ENCODE results near the gene SPSB3.

The SPSB3 gene

DNA sequence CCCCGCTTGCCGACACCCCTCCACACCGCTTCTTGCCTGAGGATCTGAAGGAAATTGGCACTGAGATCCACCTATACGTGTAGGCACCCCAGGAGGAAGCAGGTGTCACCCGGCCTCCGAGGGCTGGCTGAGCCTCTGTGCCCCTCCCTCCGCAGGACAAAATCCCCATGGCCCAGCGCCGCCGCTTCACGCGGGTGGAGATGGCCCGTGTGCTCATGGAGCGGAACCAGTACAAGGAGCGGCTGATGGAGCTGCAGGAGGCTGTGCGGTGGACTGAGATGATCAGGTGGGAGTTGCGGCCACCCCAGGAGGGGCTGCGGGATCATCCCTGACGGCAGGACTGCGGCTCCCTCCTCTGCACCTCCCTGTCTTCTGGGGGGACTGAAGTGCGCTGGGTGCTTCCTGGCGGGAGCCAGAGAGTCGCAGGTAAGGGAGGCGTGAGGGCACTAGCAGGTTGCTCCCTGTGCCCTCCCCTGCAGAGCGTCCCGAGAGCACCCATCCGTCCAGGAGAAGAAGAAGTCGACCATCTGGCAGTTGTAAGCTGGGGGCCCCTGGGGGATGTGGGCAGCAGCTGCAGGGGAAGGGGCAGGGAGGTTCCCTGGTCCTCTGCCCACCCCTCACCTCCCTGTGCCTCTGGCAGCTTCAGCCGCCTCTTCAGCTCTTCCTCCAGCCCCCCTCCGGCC, 20.0 kb downstream of the SPSB3 start:
- DNase-seq = no peak

DNA sequence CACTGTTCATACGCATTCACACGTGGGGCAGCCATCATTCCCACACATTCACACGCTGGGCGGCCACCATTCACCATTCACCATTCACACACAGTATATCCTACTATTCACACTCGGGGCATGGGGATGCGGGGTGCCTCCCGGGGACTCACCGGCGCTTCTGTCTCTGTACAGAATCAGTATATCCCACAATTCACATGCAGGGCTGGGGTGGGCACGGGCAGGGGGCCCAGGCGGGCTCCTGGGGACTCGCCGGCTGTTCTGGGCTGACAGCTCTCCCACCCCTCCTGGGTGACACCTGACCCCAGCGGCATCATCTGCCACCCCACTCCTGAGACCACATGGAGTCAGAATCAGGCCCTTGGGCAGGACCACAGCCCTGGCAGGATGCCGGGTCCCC, 20.6 kb downstream of the SPSB3 start:
- DNase-seq = no peak

DNA sequence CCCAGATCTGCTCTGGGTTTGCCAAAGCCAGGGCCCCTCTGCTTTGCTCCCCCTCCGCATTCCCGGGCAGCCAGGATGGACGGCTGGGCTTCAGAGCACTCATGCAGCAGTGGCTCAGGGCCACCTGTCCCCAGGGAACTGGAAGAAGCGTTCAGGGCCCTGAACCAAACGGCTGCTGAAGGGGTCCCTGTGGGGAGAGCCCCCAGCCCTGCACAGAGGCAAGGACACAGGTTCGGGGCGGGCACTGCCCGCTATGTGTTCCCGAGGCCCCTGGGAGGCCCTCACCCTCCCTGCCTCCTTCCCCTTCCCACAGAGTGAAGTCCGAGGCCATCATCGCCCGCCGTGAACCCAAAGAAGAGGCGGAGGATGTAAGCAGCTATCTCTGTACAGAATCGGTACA, 21.5 kb downstream of the SPSB3 start:
- no peak for DNase-seq

DNA sequence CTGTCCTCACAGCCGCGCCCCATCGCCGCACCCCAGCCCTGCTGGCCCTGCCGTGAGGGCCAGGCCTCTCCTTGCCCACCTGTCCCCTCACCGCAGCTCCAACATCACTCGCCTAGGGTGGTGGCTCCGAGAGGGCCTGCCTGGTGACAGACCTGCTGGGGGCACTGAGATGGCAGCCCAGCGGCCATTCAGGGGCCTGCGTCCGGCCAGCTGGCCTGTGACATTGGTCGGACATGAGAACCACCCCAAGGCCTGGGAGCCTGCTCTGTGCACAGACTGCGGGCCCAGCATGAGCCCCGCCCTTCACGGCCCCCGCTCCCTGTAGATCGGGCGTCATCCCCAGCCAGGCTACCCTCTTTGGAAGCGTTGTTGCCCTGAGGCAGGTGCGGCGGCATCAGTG, 22.9 kb downstream of the SPSB3 start:
- DNase-seq = no peak

DNA sequence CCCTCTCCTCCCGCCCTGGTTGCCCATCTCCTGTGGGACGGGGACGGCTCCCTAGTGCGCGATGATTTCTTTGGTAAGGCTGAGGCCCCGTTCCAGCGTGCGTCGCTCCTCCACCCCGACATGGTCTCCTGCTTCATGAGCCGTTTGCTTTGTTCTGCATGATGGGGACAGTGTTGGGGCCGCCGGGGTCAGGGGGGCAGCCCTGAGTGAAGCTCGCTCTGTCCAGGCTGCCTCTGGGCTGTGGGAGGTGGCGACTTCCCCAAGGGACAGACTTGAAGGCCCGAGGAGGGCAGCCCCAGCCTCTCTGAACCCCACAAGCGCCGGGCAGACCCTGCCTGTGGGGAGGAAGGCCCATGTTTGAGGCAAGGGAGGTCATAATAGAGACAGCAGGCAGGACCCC, 23.4 kb downstream of the SPSB3 start:
- DNase-seq = no peak

DNA sequence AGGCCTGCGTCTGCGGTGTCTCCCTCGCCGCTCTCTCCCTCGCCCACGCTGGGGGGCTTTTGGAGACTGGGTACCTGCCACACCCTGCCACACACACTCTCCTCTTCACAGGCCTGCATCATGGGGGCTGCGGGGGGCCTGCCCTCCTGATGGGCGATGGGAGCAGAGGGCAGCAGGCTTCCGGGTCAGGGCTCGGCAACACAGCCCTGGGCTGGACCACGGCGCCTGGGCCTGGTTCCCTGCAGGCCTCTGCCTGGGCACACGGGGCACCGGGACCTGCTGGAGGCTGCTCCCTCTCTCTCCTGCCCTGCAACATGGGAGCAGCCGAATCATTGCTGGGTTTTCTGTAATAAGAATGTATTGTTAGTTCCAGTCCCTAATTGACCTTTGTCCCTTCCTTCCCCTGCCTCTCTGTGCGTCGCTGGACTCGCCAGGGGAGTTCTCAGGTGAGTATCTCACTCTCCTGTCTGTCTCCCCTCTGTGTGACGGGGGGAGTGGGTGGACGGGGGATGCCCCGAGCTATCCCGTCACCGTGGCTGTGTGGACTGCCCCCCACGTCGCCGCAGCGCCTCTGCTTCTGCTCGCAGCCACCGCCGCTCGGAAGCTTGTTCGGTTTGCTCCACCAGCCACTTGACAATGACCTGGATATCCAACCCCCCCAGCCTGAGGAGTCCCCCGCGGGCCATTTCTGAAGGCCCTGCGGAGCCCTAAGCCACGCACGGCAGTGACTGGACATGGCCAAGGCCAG, 24.5 kb downstream of the SPSB3 start:
- no peak for DNase-seq

DNA sequence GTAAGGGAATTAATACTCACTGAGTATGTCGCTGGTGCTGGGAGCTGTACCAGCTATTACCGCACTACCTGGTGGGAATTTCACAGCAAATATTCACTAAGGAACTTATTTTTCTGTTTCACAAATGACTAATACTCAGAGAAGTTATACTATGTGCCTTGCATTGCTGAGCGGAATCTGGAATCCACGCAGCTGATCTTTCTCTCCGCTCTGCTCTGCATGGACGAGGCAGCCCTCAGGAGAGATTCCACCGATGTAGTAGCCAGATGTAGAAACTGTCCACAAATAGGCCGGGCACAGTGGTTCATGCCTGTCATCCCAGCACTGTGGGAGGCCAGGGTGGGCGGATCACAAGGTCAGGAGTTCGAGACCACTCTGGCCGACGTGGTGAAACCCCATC, 28.2 kb downstream of the SPSB3 start:
- no peak for DNase-seq

DNA sequence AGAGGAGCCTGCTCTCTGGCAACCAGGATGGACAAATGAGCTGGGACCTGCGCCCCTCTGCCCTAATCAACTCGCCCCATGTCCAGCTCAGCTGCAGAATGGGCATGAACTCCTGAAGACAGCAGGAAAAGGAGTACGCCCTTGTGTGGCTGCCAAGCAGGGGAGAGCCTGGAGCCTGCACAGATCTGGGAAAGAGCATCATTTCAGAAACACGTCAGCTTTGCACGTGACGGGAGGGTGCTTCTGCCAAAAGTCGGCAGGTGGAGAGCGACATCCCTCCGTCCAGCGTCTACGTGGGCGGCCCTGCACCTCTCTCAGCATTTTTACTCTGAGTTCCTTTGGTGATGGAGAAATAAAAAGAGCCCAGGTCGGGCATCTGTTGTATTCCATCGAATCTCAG, 29.5 kb downstream of the SPSB3 start:
- no peak for DNase-seq

DNA sequence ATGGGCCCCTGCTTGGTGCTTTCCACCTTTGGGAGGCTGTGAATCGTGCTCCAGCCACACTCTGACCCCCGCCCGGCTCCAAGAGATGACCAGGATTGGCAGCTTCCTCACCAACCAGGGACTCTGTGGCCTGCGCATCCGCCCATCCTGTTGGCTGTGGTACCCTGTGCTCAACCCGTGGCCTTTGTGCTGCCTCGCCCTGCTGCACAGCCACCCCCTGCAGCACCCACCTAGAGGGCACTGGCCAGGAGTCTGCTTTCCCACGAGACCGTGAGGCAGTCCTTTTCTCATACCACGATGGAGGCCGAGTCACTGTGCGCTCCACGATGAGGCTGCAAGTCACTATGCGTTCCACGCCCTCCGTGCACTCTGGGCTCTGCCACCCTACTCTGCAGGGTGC, 30.4 kb downstream of the SPSB3 start:
- no peak for DNase-seq

DNA sequence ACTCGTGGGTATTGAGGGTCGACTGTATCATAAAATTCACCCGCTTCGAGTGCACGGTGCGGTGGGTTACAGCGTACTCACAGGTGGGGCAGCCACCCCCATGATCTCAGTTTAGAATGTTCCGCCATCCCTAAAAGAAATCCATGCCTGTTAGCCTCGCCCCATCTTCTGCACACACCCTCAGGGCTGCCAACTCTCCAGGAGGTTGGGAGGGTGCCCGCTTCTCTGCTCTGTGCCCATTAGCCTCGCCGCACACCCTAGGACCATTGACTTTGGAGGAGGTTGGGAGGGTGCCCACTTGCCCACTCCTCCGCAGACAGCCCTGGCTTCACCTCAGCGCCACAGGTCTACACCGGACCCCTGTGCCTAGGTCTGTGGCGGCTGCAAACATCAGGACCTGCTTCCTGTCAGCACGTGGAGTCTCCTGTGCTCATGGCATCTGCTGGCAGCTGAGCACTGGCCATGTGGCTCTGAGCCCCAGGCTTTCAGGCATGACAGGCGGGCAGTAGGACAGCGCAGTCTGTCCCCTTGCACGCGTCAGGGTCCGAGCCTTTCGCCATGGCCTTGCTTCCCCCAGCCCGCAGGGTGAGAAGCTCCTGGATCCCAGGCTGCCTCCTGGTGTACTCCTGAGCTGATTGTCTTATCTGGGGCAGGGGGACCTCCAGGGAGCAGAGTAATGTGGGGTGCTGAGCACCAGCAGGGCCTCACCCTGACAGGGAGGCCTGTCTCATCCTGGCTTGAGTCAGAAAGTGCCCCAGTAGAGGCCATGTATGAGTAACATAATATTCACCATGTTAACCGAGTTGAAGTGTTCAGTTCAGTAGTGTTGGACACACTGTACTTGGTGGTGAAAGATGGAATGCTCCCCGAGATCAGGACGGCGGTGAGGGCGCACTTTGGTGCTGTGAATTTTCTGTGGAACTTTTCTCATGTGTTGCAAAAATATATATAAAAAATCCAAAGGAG, 32.9 kb downstream of the SPSB3 start:
- no peak for DNase-seq

DNA sequence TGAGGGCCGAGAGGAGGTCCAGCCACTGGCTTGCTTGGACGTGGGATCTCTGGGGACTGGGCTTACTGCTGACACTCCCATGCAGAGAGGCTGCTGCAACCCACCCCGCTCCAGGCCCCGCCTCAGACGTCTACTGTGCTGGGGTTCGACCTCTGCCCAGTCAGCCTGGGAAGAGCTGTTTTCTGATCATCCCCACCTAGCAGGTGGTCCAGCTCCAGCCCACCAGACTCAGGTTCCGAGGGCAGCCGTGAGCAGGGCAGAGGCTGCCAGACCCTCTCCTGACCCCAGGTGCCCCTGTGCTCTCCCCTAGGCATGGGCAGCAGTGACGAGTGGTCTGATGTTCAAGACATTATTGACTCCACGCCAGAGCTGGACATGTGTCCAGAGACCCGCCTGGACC, 34.4 kb downstream of the SPSB3 start:
- no peak for DNase-seq

DNA sequence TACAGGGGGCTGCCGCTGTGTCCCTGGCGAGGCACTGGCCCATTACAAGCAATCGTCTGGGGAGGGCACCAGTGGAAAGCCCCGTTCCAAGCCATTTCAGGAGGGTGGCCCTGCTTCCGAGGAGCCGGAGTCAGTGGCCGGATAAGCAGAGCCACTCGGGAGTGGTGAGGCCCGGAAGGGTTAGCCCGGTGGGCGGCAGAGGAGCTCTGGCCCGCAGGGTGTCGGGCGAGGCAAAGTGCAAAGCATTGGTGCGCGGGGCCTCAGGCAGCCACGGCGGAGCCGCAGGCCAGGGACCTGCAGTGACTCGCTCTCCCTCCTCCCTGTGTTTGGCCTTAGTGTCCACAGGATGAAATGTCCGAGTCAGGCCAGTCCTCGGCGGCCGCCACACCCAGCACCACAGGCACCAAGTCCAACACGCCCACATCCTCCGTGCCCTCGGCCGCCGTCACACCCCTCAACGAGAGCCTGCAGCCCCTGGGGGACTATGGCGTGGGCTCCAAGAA, 35.6 kb downstream of the SPSB3 start:
- DNase-seq = no peak

DNA sequence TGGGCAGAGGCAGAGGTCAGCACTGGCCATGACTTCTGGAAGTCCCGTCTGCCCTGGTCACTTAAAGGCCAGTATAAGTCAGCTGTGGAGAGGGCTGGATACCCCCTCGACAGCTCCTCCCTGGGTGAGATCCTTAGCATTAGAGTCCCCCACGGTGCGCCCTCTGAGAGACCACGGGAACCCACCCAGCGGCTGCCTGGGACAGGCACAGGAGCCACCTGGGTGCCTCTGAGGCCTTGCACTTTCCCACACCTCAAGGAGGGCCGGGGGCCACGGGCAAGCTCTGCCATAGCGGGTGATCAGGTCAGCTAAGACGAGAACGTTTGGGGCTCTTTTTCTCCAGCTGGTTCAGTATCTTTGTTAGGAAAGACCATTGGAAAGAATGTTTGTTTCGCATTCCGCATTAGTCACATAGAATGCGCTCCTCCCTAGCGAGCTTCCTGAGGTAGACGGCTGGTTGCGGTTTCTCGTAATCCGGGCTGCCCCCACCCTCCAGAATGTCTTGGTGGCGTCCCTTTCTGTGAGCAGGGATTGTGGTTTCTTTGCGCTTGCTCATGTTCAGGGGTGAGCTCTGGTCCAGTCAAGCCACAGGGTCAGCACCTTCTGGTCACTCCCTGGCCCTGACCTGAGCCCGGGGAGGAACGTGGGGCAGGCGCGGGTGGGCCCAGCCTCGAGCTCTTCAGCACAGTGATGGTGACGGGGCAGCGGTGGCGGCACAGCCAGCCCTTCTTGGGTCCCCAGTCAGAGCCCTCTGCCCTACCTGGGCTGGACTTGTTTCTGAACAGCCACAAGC, 36.3 kb downstream of the SPSB3 start:
- DNase-seq = no peak

DNA sequence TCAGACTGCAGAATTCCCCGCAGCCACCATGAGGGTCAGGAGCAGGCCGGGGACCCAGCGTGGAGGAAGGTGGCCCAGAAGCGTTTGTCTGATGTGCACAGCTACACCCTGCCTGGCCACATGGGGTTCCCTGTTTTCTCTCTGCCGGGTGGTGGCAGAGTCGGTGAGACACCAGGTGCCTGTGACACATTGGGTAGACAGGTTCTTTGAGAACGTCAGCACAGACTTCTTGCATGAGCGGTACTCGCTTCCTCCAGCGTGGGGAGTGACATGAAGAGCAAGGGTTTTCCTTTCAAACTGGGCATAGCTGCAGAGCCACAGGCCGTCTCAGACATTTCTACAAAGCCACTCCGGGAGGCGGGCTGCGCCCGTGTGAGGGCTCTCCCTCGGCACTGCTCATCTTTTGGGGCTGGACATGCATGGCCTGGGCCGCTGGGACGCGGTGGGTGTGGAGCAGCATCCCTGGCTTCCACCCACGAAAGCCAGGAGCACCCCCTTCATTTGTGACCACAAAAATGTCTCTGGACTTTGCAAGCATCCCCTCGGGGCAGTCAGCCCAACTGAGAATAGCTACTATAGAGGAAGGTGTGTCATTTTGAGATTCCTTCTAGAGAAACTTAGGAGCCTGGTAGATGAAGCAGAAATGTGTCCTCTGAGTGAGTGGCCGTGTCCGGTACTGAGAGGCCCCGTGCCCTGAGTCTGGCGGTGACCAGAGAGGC, 37.0 kb downstream of the SPSB3 start:
- DNase-seq = no peak

DNA sequence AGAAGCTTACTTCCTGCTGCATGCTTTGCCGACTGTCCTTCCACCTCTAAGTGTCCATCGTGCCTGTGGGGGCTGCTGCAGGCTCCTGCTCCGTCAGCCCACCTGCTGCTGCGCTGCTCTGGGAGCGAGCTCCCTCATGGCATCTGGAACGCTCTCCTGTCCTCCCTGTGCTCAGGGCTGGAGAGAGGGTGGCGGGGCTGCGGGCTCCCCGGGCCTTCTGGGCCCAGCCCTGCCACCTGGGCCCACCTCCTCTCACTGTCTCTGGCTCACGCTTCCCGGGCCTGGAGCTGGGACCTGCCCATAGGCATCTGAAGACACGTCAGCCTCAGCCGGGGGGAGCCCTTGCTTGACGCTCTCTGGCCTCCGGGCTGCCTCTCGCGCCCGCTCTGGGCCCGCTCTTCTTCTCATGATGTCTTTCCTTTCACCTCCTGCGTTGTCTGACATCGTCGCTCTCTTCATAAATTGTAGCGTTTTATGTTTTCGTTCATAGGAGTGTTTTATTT, 38.0 kb downstream of the SPSB3 start:
- no peak for DNase-seq

DNA sequence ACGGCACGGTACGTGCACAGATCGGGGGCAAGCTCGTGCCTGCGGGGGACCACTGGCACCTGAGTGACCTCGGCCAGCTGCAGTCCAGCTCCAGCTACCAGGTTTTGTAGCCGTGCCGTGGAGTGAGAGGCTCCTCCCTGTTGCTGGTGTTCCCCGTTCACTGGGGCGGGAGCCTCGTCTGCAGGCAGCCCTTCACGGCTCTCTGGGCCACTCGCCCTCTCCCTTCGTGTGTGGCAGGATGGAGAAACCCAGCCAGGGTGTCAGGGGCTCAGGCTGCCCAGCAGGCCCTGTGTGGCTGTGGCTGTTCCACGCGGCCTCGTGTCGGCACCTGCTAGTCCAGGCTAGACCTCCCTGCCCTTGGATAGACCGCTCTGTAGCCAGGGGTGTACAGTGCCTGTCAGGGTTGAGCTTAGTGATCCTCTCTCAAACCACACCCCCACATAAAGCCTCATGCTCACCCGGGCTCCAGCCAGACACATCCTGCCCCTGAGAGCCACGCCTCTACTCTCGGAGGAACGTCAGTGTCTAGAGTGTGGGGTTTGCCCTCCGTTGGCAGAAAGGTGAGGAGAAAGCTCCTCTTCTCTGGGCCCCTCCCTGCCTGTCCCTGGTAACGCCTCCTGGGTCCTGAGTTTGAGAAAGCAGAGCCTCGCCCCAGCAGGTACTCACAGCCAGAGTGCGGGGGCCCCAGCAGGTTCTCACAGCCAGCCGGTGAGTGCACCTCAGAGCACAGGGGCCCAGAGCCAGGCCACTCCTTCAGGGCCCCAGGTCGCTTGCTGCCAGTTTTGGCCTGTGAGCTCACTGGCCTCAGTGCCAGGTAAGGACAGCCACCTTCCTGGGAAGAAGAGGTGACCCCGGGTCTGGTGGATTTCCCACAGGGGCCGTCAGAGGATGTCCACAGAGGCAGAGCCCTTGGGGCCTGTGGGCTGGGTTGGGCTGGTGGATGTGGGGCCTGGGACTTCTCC, 38.7 kb downstream of the SPSB3 start:
- DNase-seq = no peak

DNA sequence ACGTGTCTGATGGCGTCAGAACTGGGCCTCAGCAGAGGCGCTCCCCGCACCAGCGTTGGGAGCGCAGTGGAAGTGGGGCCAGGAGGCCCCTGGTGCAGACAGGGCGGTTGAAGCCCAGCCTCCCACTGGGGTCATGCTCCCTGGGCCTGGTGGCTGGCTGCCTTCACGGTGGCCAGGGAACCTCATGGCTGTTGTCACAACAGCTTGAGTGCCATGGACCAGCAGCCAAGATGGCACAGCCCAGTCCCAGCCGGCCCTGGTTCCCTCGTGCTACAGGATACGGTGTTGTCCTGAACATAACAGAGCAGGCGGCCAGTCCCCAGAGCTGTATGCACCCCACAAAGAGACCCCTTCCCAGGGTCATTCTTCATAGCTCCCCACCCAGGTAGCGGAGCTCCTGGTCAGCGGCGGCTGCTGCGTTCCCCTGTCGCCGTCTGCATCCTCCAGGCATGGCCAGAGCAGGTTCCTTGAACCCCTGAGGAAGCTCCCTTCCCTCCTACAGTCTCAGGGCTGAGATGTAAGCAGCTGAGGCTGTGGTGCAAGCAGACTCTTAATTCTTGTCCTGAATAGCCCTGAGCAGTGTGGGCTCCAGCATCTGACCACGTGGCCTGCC, 40.7 kb downstream of the SPSB3 start:
- DNase-seq = no peak

DNA sequence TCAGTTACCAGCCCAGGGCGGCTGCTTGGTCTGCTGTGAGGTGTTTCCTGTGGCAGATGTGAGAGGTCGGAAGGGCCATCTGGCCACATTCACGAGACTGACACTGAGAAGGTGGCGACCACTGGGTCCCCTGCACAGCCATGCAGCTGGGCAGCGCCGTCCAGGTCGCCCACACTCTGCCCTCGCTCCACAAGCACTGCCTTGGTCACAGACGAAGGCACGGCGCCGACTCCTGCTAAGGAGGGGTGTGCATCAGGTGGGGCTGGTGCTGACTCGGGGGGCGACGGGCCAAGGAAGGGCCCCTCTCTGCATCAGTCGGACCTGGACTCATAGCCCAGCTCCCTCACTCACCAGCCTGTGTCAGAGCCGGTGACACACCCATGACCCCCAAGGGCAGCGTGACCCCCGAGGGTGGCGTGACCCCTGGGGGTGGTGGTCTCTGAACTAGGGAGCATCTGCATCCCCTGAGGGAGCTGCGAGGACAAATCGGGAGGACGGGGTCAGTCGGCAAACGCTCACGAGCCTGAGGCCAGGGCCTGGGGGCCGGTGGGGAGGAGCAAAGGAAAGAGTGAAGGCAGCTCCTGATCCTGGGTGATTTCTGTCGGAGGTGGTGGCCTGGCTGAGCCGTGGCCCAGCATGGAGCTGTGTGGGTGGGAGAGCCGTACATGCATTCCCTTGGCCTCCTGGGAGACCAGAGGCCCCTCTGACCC, 41.4 kb downstream of the SPSB3 start:
- DNase-seq = no peak

DNA sequence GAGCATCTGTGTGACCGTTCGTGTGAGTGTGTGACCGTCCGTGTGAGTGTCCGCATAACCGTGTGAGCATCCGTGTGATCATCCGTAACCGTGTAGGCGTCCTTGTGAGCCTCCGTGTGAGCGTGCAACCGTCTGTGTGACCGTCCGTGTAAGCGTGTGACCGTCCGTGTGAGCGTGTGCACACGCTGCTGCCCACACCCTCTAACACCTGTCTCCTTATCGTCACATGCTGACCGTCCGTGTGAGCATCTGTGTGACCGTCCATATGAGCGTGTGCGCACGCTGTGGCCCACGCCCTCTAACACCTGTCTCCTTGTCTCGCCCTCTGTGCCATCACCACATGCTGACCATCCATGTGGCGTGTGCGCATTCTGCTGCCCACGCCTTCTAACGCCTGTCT, 42.1 kb downstream of the SPSB3 start:
- no peak for DNase-seq
